HG02763 (cell line): ENCODE data around the gene NIPAL4.

Source experiments
- ATAC-seq: cut with Tn5 transposase; IDR thresholded peaks from one replicate; pipeline ENCODE4 v1.9.1; 2021; ENCODE audit warnings: mild to moderate bottlenecking, moderate library complexity; ENCODE audit not compliant: unreplicated experiment

Gene NIPAL4

GRCh38 chr5:157514974-157515373 lies 55.0 kb downstream of the NIPAL4 start:
- no peak for ATAC-seq

DNA sequence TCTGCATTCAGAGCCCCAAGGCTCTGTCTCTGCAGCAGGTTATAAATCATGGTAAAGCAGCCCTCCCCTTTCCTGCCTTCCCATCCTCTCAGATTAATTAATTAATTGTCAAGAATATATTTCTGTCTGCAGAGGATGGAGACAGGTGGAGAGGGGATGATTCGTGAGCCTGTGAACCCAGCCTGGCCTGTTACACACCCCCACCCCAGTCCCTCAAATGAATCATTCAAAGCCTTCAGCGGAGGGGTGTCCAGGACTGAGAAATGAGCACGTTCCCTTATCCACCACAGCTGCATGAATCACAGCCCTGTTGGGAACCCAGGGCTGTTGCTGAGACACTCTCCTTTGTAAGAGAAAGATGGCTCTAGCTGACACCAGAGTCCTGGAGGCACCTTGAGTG lies 56.0 kb downstream of the NIPAL4 start:
- no peak for ATAC-seq

DNA sequence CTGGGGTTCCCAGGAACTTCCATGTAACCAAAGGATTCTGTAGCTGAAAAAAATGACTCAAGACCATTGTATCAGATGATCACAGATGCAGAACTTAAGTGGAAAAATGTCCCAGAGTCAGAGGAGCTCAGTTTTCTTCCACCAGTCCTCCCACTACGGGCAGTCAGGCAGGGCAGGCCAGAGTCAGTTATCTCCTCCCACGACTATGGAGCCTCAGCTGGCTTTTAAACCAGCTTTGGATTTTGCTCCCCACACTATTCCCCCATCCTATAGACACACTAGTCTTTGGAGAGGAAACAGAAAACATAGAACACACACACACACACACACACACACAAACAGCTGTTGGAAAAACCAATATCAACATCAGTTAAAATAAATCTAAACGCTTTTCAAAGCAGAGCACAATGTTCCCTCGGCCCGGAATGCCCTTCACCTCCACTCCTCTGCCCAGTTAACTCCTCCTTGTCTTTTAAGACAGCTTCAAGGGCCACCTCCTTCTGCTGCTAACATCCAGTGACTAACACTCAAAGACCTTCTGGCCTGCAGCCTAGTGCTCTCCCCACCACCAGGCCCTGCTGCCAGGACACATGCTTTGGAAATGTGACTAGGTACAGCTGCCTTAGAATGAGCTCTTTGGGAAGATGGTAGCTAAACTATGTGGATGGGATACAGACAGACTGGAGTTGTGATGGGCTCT lies 56.8 kb downstream of the NIPAL4 start:
- no peak for ATAC-seq

DNA sequence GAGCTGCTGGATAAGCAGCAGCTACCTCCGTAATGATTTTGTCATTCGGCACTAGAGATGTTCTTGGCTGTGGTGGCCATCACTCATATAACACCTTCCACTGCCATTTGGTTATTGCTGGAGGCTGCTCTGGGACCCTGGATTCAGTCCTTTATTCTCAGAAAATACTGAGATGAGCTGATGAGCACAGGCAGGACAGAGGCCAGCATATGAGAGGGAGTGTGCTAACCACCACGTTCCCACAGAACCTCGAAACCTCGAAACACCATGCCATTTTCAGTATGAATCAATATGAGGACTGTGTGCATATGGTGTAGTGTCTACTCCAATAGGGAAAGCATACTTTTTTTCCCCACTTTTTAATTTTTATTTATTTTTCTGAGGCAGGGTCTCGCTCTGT lies 59.0 kb downstream of the NIPAL4 start:
- no peak for ATAC-seq

DNA sequence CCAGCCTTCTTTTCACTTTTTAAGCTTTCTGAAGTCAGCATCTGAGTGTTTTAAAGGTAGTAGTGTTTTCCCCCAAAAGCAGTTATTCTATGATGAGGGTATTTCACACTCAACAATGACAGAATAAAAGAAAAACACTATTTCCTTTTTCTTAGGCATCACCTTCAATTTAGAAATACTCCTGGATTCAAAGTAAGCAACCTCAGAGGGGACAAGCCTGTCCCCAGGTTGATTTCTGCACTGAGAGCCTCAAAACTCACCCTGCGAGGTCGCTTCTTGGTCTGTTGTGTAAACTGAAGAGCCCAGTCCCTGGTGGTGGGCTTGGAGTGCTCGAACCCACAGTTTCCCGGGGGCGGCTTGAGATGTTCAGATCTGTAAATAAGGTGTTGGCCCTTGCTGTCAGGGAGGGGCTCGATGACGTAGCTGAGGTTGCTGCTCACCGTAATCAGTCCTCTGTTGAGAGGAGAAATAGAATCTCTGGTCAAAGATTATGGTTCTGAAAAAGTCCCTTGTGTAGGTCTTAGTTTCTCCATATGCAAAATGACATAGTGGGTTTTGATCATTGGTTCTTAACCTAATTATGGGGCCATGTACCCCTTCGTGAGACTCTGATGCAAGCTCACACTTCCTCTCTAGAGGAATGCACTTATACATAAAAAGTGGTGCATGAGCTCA lies 59.7 kb downstream of the NIPAL4 start:
- ATAC-seq: peak; percentile 50

- ATAC-seq: no peak
Measured at GRCh38 chr5:157520911-157521703, 61.1 kb downstream of the NIPAL4 start.

DNA sequence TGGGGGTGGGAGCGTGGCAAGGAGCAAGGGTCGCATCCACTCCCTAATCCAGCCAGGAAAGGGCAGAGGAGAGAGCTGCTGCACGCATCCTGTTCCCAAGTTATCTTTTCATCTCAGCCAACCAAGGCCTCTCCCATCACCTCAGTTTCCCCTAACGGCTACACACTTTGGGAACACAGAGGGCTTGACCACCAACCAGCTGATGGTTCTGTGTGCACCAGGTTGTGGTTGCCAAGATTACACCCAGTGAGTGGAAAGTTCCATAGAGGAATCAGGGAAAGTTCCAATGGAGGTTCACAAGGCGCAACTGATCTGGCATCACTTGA lies 61.7 kb downstream of the NIPAL4 start:
- ATAC-seq: no peak

DNA sequence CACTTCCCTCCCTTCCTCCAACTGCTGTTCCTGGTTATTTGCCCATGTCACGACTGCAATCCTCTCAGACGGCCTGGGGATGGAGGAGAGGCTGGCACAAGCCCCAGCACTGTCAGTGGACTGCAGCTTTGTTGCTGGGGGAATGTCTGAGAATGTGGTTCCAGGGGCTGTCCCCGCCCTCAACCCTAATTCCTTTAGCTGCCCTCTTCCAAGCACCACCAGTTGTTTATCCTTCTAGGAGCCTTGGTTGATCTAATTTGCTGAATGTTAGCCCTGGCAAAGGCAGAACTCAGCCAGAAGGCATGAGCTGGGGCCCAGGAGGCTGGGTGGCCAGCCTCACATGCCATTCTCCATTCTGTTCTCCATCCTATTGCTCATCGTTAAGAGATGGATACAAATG lies 64.0 kb downstream of the NIPAL4 start:
- ATAC-seq: no peak
